Lung (tissue), 12 donors: ENCODE results near the gene APOL1. TPM values are rescaled to one million over a fixed set of nuclear protein-coding genes. Genes with fewer than 3 reads are reported as not detected.

Source experiments
- ATAC-seq: fragments of 200-7000 bp; cut with Tn5 transposase; one replicate; pipeline ENCODE4 v1.9.1; 2020; ENCODE audit warnings: moderate number of reproducible peaks; ENCODE audit not compliant: insufficient read depth, low FRiP score
- DNase-seq, 3 donors: peaks; one replicate each; pipeline ENCODE4 v3.0.0-alpha.2; 2013 to 2017
- H3K27ac ChIP-seq, 2 donors: one replicate each; pipeline ENCODE4 v1.5.1; 2013; ENCODE audit warnings: mild to moderate bottlenecking in 2 of 2, moderate library complexity in 2 of 2, control low read depth in 1 of 2, inconsistent platforms in 1 of 2, low read depth in 1 of 2, low read length in 1 of 2
- H3K27me3 ChIP-seq, 3 donors: one replicate each; pipeline ENCODE4 v1.5.1; 2013; ENCODE audit warnings: low read length in 2 of 3; ENCODE audit not compliant: control insufficient read depth in 3 of 3, insufficient read depth in 3 of 3
- H3K36me3 ChIP-seq, 4 donors: one replicate each; pipeline ENCODE4 v1.5.1; 2013; ENCODE audit warnings: low read length in 4 of 4, mild to moderate bottlenecking in 1 of 4, moderate library complexity in 1 of 4; ENCODE audit not compliant: control insufficient read depth in 4 of 4, insufficient read depth in 4 of 4
- H3K4me1 ChIP-seq, 5 donors: one replicate each; pipeline ENCODE4 v1.5.1; 2013; ENCODE audit warnings: low read length in 5 of 5, mild to moderate bottlenecking in 2 of 5, moderate library complexity in 1 of 5; ENCODE audit not compliant: control insufficient read depth in 5 of 5, insufficient read depth in 5 of 5
- H3K4me3 ChIP-seq: one replicate; pipeline ENCODE4 v1.5.1; 2013; ENCODE audit warnings: mild to moderate bottlenecking, control low read depth, moderate library complexity
- H3K9ac ChIP-seq, 2 donors: one replicate each; pipeline ENCODE4 v1.5.1; 2013; ENCODE audit warnings: low read length in 2 of 2, control low read depth in 1 of 2; ENCODE audit not compliant: insufficient read depth in 1 of 2
- H3K9me3 ChIP-seq, 4 donors: one replicate each; pipeline ENCODE4 v1.5.1; 2013; ENCODE audit warnings: low read length in 3 of 4, mild to moderate bottlenecking in 1 of 4, moderate library complexity in 1 of 4; ENCODE audit not compliant: control insufficient read depth in 4 of 4, insufficient read depth in 3 of 4
- WGBS, 2 donors: extraction: QIAGEN DNeasy Blood & Tissue Kit; methylation state at CpG; one replicate each; pipeline ENCODE4 v1.1.7; 2013; 5-methylcytosine and 5-hydroxymethylcytosine counted together
- polyA plus RNA-seq, 2 donors: library from polyadenylated mRNA; stranded (reverse); fragments of 200-250 nt; gene quantifications; one replicate each; pipeline ENCODE4 v1.2.1, GENCODE V29; 2013
- total RNA-seq, 2 donors: library from RNA; depleted of rRNA in 1 of 2; stranded (reverse); fragments of >200 nt in 1 of 2; gene quantifications; one replicate each; pipeline ENCODE4 v1.2.1, GENCODE V29; 2014 to 2021
- TF ChIP-seq, protein P1 (sequence below): IDR thresholded peaks from 2 replicates; pipeline ENCODE4 v1.5.1; 2012; ENCODE audit warnings: mild to moderate bottlenecking; ENCODE audit errors: control extremely low read depth, extremely low read depth
- donor health status: control.
- donor health status: control.
- donor health status: Bipolar disorder and iron deficiency.
- donor health status: healthy.
- donor health status: DM: yes; HTN: yes; CAD: no.

APOL1 gene
- total and polyA plus RNA-seq, 4 donors: 32.3 to 75.0 (median 50.2) TPM

DNA sequence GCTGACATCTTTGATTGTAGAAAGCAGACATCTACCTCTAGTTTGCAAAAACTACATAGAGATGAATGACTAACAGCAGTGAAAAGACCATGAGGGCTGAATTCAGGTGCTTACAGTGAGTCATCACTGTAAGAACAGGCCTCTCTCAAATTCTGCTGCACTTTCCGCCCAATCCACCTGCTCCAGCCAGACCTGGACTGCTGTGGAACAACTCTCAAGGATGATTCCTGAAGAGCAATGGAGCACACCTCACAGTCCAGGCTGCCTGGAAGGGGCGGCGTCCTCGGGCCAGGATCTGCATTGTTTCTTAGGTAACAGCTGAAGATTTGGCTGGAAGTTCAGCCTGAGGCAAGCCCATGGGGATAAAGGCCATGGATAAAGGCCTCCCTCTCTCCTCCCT is 28.7 kb upstream of the APOL1 start:
- H3K27ac ChIP-seq: no peak overlapping the region
- peaks cover 0 to 3% (median 0%) of the 10 kb centered on the region in 3 donors for H3K27me3 ChIP-seq
- no peaks in the 10 kb centered on the region for H3K9me3 ChIP-seq
- no peak overlapping the region for H3K9ac ChIP-seq
- WGBS, 2 donors: 91 to 97% methylated on average over 4 of the region's 4 CpGs
- H3K4me1 ChIP-seq: peaks cover 0 to 6% (median 3%) of the 10 kb centered on the region in 5 donors
- H3K36me3 ChIP-seq: peaks cover 0 to 17% (median 6%) of the 10 kb centered on the region in 4 donors
- TF ChIP-seq, protein P1, sequence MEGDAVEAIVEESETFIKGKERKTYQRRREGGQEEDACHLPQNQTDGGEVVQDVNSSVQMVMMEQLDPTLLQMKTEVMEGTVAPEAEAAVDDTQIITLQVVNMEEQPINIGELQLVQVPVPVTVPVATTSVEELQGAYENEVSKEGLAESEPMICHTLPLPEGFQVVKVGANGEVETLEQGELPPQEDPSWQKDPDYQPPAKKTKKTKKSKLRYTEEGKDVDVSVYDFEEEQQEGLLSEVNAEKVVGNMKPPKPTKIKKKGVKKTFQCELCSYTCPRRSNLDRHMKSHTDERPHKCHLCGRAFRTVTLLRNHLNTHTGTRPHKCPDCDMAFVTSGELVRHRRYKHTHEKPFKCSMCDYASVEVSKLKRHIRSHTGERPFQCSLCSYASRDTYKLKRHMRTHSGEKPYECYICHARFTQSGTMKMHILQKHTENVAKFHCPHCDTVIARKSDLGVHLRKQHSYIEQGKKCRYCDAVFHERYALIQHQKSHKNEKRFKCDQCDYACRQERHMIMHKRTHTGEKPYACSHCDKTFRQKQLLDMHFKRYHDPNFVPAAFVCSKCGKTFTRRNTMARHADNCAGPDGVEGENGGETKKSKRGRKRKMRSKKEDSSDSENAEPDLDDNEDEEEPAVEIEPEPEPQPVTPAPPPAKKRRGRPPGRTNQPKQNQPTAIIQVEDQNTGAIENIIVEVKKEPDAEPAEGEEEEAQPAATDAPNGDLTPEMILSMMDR: no peak
- ATAC-seq (no peak), DNase-seq (no peak)
- H3K4me3 ChIP-seq: no peak overlapping the region

DNA sequence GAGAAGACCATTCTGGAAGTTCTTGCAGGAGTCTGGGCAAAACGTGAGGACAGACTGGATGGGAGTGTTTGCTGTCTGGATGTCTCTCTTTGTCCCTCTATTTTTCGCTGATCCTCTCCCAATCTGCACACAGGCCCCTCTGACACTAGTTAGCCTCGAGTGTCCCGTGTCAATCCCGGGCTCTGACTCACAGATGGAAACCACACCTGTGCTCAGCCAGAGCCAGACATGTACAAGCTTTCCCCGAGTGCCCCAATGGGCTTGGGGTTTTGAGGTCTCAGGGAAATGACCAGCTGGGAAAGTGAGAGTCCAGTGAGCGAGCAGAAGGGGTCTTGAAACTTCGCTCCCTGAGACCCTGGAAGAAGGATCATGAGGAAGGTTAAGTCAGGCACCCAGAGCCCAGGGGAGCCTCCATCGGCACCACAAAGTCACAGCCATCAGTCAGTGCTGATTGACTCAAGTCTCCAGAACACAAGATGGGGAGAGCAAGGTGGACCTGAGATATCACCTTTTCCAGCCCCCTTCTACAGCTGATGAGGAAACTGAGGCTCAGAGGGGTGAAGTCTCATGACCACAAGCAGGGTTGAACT is 27.5 kb upstream of the APOL1 start:
- Histone ChIP-seq H3K9me3 (no peaks in the 10 kb centered on the region), H3K36me3 (peaks cover 6 to 20% (median 11%) of the 10 kb centered on the region in 4 donors), H3K27me3 (peaks cover 0 to under 1% (median 0%) of the 10 kb centered on the region in 3 donors), H3K9ac (no peak overlapping the region), H3K4me1 (peaks cover 0 to 6% (median 2%) of the 10 kb centered on the region in 5 donors), H3K27ac (no peak overlapping the region), H3K4me3 (no peak overlapping the region)
- WGBS, 2 donors: 85 to 86% methylated on average over 9 of the region's 9 CpGs
- no peak for ATAC-seq
- no peak for DNase-seq
- TF ChIP-seq, protein P1: no peak

DNA sequence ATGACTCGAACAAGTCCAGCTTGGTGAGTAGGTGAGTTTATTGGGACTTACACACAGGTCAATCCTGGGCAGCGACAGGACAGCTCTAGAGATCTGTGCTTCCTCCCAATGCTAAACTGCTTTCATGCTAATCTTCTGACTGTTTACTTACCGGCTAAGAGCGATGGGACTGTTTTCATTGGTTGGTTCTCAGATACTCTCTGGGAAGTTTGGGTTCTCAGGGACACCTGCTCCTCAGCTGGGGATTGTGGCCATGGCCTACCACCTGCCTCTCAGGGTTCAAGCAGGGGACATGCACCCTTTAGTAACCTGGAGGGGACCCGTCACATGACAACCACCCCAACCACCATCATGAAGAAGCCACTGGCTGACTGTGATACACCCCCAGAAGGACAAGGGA is 26.7 kb upstream of the APOL1 start:
- ATAC-seq: no peak

More for the DNA sequence above, 26.7 kb upstream of the APOL1 start:
- Histone ChIP-seq H3K4me1 (peaks cover 0 to 6% (median 0%) of the 10 kb centered on the region in 5 donors), H3K36me3 (peaks cover 7 to 25% (median 16%) of the 10 kb centered on the region in 4 donors), H3K27me3 (no peaks in the 10 kb centered on the region), H3K9ac (no peak overlapping the region), H3K4me3 (no peak overlapping the region), H3K27ac (no peak overlapping the region), H3K9me3 (no peaks in the 10 kb centered on the region)
- DNase-seq: no peak
- TF ChIP-seq, protein P1: no peak
- WGBS, 2 donors: 91 to 93% methylated on average over 5 of the region's 5 CpGs
